ENCODE results near the gene SAMD4B. TPM values are rescaled to one million over a fixed set of nuclear protein-coding genes. Genes with fewer than 3 reads are reported as not detected.

The SAMD4B gene
- total RNA-seq, 2 experiments from 2014 or later, result 65.0 to 66.9 TPM

DNA sequence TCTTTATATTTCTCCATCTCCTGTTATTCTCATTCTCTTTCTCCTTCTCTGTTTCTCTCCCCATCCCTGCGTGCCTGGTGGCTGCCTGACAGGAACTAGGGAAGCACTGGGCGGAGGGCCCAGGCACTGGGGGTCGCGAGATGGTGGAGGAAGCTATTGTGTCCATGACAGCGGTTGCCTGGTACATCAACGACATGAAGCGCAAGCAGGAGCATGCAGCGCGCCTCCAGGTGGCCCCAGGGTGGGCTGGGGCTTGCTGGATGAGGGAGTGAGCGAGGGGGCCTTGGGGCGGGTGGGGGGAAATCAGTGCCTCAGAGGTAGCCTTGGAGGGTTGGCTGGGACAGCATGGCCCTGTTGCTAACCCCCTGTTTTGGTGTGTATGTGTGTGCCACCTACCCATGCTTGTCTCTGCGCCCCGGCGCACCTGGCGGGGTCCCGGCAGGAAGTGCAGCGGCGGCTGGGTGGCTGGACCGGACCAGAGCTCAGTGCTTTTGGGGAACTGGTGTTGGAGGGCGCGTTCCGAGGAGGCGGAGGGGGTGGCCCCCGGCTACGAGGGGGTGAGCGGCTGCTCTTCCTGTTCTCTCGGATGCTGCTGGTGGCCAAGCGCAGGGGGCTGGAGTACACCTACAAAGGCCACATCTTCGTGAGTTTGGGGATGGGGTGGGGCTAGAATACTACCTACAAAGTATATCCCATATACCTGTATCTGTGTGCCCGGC, 75.4 kb downstream of the SAMD4B start:
- TF ChIP-seq, protein P1, sequence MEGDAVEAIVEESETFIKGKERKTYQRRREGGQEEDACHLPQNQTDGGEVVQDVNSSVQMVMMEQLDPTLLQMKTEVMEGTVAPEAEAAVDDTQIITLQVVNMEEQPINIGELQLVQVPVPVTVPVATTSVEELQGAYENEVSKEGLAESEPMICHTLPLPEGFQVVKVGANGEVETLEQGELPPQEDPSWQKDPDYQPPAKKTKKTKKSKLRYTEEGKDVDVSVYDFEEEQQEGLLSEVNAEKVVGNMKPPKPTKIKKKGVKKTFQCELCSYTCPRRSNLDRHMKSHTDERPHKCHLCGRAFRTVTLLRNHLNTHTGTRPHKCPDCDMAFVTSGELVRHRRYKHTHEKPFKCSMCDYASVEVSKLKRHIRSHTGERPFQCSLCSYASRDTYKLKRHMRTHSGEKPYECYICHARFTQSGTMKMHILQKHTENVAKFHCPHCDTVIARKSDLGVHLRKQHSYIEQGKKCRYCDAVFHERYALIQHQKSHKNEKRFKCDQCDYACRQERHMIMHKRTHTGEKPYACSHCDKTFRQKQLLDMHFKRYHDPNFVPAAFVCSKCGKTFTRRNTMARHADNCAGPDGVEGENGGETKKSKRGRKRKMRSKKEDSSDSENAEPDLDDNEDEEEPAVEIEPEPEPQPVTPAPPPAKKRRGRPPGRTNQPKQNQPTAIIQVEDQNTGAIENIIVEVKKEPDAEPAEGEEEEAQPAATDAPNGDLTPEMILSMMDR (IDR thresholded peaks at IDR 0.05), result no peak
- ChIA-PET CTCF (no interaction called here), POLR2A (interaction anchor here (2.2 kb wide), 2 partner anchors 18 kb away, joined by 8 to 14 read pairs; partner anchors contain the start of gene RPS16)
- H3K9me3 Mint-ChIP-seq, result no peaks in the 10 kb centered on the region
- no peaks in the 10 kb centered on the region for H3K9me3 ChIP-seq (ENCODE audit: control insufficient read depth in 1 of 2, insufficient read depth in 1 of 2, low read length in 2 of 2)
- H3K36me3 Mint-ChIP-seq (ENCODE audit: low read depth), result peaks cover 39% of the 10 kb centered on the region
- no peaks in the 10 kb centered on the region for H3K27me3 Mint-ChIP-seq
- DNase-seq (peak in 2 of 14 experiments; percentile 23 to 44), ATAC-seq (ENCODE audit: poor library complexity) (no peak)
- H3K27me3 ChIP-seq (ENCODE audit: control insufficient read depth in 1 of 2, insufficient read depth in 2 of 2, low read length in 2 of 2), result no peaks in the 10 kb centered on the region
- H3K27ac Mint-ChIP-seq, result peak overlapping the region; percentile 27
- H3K27ac ChIP-seq (ENCODE audit: low read depth in 1 of 2, low read length in 2 of 2), result no peak overlapping the region
- no peak overlapping the region for H3K4me3 ChIP-seq (ENCODE audit: low read length)
- peak overlapping the region; percentile 75 for H3K4me3 Mint-ChIP-seq
- H3K36me3 ChIP-seq (ENCODE audit: insufficient read depth, low read length), result peaks cover 16% of the 10 kb centered on the region
- H3K4me1 Mint-ChIP-seq (ENCODE audit: low read depth), result peaks cover 12% of the 10 kb centered on the region
- intact Hi-C loops (cut with DNase I, micrococcal nuclease), result loop anchor here in 1 of 2 experiments (10.0 kb wide), 1 partner anchor 293 kb away; the partner anchor contains the start of gene PAK4
- H3K4me1 ChIP-seq (ENCODE audit: insufficient read depth, low read length), result peaks cover 25% of the 10 kb centered on the region

DNA sequence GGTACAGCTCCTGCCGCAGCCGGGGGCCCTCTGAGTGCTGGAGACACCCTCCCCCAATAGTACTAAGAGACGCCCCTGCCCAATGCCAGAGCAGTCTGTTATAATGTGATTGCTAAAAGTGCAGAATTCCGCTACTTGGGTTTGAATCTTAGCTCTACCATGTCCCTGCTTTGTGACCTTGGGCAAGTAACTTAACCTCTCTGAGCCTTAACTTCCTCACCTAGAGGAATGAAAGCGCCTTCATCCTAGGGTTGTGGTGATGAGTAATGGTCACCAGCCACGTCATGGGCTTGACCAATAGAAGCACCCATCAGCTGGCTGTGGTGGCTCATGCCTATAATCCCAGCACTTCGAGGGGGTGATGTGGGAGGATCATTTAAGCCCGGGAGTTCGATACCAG, 76.8 kb downstream of the SAMD4B start:
- ChIA-PET CTCF (no interaction called here), POLR2A (interaction anchor here (1.0 to 2.2 kb wide), 2 partner anchors 17 to 28 kb away, joined by 5 to 8 read pairs; partner anchors contain the start of genes MED29, PAF1 and RPS16)
- Histone ChIP-seq H3K4me3 (ENCODE audit: low read length) (no peak overlapping the region), H3K27me3 (ENCODE audit: control insufficient read depth in 1 of 2, insufficient read depth in 2 of 2, low read length in 2 of 2) (no peaks in the 10 kb centered on the region), H3K4me1 (ENCODE audit: insufficient read depth, low read length) (peaks cover 13% of the 10 kb centered on the region), H3K36me3 (ENCODE audit: insufficient read depth, low read length) (peaks cover 29% of the 10 kb centered on the region), H3K27ac (ENCODE audit: low read depth in 1 of 2, low read length in 2 of 2) (no peak overlapping the region), H3K9me3 (ENCODE audit: control insufficient read depth in 1 of 2, insufficient read depth in 1 of 2, low read length in 2 of 2) (no peaks in the 10 kb centered on the region)
- TF ChIP-seq, protein P1 (IDR thresholded peaks at IDR 0.05), result no peak
- ATAC-seq (ENCODE audit: poor library complexity), result no peak
- no peak overlapping the region for H3K4me3 Mint-ChIP-seq
- H3K27ac Mint-ChIP-seq, result peak overlapping the region; percentile 42
- H3K9me3 Mint-ChIP-seq, result no peaks in the 10 kb centered on the region
- H3K27me3 Mint-ChIP-seq, result no peaks in the 10 kb centered on the region
- peaks cover 7% of the 10 kb centered on the region for H3K4me1 Mint-ChIP-seq (ENCODE audit: low read depth)
- DNase-seq, result peak in 2 of 14 experiments; percentile 19 to 41
- intact Hi-C loops (cut with DNase I, micrococcal nuclease), result loop anchor here in 1 of 2 experiments (10.0 kb wide), 1 partner anchor 294 kb away; the partner anchor contains the start of gene PAK4
- peaks cover 45% of the 10 kb centered on the region for H3K36me3 Mint-ChIP-seq (ENCODE audit: low read depth)

DNA sequence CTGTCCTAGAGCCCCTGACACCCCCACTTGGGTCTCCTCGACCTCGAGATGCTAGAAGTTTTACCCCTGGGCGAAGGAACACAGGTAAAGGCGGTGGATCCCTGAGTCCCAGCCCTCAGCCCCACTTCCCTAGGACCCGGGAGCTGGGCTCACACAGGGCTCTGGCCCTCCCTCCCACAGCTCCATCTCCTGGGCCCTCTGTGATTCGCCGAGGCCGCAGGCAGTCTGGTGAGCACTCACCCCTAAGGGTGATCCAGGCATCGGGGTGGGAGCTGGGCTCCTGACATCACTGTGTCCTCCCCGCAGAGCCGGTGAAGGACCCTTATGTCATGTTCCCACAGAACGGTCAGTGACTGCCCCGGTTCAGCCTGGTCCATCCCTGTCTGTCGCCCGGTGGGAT, 78.5 kb downstream of the SAMD4B start:
- no peaks in the 10 kb centered on the region for H3K4me1 ChIP-seq (ENCODE audit: insufficient read depth, low read length)
- DNase-seq, result peak in 2 of 14 experiments; percentile 11 to 43
- no peaks in the 10 kb centered on the region for H3K27me3 Mint-ChIP-seq
- ChIA-PET CTCF (interaction anchor here (0.6 to 1.4 kb wide), 2 partner anchors 9 to 210 kb away, joined by 3 to 6 read pairs; partner anchors contain the start of gene PLEKHG2), POLR2A (interaction anchor here (0.9 to 1.6 kb wide), 2 partner anchors 8 to 15 kb away, joined by 3 read pairs; partner anchors contain the start of genes PLEKHG2 and RPS16)
- intact Hi-C loops (cut with DNase I, micrococcal nuclease), result no loop called here
- peaks cover 31% of the 10 kb centered on the region for H3K36me3 ChIP-seq (ENCODE audit: insufficient read depth, low read length)
- H3K27me3 ChIP-seq (ENCODE audit: control insufficient read depth in 1 of 2, insufficient read depth in 2 of 2, low read length in 2 of 2), result no peaks in the 10 kb centered on the region
- TF ChIP-seq, protein P1 (IDR thresholded peaks at IDR 0.05), result no peak
- H3K4me3 Mint-ChIP-seq, result no peak overlapping the region
- no peak overlapping the region for H3K4me3 ChIP-seq (ENCODE audit: low read length)
- H3K36me3 Mint-ChIP-seq (ENCODE audit: low read depth), result peaks cover 48% of the 10 kb centered on the region
- no peak overlapping the region for H3K27ac ChIP-seq (ENCODE audit: low read depth in 1 of 2, low read length in 2 of 2)
- H3K27ac Mint-ChIP-seq, result no peak overlapping the region
- no peaks in the 10 kb centered on the region for H3K4me1 Mint-ChIP-seq (ENCODE audit: low read depth)
- ATAC-seq (ENCODE audit: poor library complexity), result no peak
- H3K9me3 Mint-ChIP-seq, result no peaks in the 10 kb centered on the region
- H3K9me3 ChIP-seq (ENCODE audit: control insufficient read depth in 1 of 2, insufficient read depth in 1 of 2, low read length in 2 of 2), result no peaks in the 10 kb centered on the region
